DMS153 treated with DMSO at 0.1 percent for 48 hours (cell line): ENCODE data around the gene SMIM33.
"Not testable (repeated sequence)": the region's sequence is repeated elsewhere in the genome, so short reads cannot be mapped to it uniquely, and the experiment has no call there.

Source experiments
- DNase-seq: peaks from one replicate; lab custom pipeline; 2025; ENCODE audit not compliant: unreplicated experiment; lab: John Stamatoyannopoulos, UW

The SMIM33 gene

GRCh38 chr5:139470821-139471300, at the start of gene SMIM33:
TSS of gene SMIM33 (plus strand) at chr5:139471004. CDS start at chr5:139471122, 118 bp downstream.
- no peak for DNase-seq

DNA sequence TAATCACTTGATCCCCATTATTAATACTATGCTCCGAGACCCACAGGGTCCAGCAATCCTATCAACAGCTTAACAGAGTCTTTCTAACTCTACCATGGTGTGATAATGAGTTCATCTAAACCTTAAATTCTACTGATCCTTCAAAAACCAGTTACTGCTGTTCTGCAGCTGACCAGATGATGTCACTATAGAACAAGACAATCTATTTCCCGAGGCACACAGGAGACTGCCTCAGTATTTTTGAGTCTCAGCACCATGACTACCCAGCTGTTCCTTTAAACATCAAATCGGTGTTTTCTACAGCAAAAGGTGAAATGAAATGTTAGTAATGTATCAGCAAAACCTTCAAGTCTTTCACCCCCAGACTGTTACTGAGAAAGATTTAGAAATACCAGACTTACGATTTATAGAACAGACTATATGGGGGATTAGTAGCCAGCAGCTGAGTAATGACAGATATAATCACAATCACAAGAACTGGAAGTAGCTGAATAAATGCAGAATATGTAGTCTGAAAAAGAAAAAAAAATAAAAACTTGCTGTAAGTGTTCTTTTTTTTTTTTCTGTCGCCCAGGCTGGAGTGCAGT, 48.4 kb upstream of the SMIM33 start:
- DNase-seq: peak; percentile 15

DNA sequence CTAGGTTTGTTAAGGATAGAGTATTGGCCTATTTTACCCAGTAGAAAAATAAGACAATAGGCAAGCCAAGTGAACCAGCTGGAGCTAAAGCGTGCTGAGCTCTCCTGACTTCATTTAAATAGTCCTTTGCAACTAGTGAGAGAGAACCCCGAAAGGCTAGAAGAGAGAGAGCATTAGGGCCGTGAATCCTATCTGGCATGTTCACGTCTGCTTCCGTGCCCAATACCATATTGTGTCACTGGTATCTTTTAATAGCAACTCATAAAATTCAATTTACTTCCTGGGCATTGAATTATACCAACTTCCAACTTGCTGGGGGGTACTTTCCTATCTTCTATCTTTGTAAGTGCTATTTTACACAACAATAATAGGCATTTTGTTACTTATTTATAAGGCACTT, 45.3 kb upstream of the SMIM33 start:
- DNase-seq: no peak

GRCh38 chr5:139426203-139426885, 44.5 kb upstream of the SMIM33 start:
- DNase-seq: no peak

DNA sequence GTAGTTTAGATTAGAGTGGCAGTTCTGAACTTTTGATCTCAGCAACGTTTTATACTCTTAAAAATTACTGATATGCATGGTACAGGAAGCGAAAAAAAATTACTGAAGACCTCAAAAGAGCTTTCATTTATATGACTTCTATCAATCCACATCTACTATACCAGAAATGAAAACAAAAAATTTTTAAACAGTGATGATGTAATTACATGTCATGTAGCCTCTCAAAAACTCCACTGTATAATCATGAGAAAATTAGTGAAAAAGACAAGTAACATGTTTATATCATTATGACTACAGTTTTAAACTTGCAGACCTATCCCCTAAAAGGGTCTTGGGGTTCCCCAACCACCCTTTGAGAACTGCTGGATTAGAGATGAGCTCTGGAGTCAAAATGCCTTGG, 40.8 kb upstream of the SMIM33 start:
- DNase-seq: no peak

DNA sequence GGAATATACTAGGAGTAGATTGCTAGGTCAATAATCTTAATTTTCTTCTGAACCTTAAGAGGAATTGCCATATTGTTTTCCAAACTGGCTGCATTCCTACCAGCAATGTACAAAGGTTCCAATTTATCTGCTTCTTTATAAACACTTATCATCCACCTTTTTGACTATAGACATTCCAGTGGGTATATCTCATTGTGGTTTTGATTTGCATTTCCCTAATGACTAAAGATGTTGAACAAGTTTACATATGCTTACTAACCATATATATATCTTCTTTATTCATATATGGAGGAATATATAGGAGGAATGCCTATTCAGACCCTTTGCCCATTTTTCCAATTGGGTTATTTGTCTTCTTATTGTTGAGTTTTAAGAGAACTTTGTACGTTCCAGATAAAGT, 39.1 kb upstream of the SMIM33 start:
- no peak for DNase-seq

- DNase-seq: no peak
These were observed 35.1 kb upstream of the SMIM33 start for GRCh38 chr5:139435676-139436075.

GRCh38 chr5:139438707-139439012, 32.1 kb upstream of the SMIM33 start:
- DNase-seq: no peak

- peak; percentile 51 for DNase-seq
These were observed 31.5 kb upstream of the SMIM33 start, which contains the start of gene DNAJC18 for GRCh38 chr5:139439013-139439903. TSS of gene DNAJC18 (minus strand) at chr5:139439525. CDS start at chr5:139439445, 80 bp downstream.

GRCh38 chr5:139440416-139440815, 30.4 kb upstream of the SMIM33 start:
- DNase-seq: not testable (repeated sequence)

DNA sequence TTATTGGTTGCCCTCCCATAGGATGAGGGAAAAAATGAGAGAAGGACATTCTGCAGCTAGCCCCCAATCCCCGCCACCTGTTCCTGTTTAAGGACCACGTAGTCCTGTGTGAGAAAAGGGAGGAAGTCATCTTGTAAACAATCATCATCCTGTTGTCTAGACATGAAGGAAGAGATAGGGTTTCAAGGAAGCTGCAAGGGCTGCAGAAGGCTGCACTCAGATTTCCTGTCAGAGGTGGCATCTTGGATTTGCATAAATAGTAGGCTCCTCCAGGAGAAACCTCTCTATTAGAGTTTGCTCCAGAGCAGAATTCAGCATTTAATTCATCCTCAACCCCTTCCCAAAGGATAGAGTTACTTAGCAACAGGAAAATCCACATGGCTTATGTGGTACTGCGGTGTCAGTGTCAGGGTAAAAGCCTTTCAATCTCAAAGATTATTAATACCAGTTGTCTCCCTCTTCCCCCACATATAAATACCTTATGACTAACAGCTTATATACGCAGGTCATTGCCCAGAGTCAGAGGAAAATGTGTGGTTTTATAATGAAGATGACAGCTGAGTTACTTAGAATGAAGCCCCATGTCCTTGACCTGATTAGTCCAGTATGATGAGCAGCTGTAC, 26.9 kb upstream of the SMIM33 start:
- no peak for DNase-seq

GRCh38 chr5:139445325-139446170, 25.3 kb upstream of the SMIM33 start:
- no peak for DNase-seq

DNA sequence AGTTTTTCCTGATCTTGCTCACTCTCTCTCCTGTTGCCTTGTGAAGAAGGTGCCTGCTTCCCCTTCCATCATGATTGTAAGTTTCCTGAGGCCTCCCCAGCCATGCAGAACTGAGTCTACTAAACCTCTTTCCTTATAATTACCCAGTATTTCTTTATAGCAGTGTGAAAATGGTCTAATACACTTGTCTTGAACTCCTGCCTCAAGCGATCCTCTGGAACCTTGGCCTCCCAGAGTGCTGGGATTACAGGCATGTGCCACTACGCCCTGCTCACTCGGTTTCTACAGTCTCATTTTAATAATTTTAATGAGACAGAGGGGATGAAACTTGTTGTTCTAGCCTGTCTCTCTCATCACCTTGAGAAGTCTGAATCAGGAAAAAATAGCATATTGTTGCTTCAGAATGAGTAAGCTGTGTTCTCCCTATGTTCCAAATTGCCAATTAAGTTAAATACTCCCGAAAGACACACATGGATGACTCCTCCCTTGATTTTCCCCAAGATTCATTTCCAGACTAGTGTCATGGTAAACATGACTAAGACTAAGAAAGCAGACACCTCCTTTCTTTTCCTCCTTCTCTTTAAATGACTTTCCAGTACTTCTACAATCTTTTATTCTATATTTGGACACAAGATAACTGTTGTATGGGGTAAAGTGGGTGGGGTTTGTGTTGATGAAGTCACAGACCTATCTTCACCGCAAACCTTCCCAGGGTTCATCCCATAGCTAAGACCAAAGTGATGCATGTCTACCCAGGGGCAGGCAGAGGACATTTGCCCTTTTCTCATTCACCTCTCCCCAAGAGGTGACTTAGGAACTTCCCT, 23.6 kb upstream of the SMIM33 start:
- no peak for DNase-seq

GRCh38 chr5:139451176-139451575, 19.6 kb upstream of the SMIM33 start:
- no peak for DNase-seq

- no peak for DNase-seq
These were observed 18.7 kb upstream of the SMIM33 start for GRCh38 chr5:139451878-139452660.

GRCh38 chr5:139453683-139454567, 16.9 kb upstream of the SMIM33 start:
- no peak for DNase-seq

DNA sequence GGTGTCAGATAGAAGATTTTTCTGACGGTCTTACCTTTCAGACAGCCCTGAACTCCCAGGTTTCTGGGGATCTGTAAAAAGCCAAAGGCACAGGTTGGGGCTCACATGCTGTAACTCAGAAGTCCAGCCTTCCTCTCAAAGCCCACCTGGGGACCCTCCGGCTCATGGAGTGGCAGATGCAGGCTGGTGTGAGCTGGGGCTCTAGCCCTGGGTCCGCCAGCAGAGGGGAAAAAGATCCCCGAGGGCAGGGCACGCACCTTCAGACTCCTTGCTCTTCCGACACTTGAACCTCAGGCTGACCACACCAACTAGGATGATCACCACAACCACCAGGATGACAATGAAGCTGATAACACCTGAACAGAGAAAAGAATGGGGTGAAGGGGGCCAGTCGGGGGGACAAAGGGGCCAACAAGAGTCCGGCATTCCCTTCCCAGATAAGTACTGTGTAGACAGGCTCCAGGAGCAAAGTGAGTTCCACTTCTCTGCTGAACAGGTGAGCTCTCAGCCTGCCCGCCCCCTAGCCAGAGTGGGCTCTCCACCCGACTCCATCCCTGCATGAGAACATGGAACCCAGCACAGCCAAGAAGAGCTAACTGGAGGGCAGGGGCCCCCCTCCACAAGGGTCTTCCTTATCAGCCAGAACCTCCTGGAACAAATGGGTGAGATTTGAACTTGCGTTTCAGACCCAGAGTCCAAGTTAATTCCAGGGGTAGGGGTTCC, 16.1 kb upstream of the SMIM33 start:
- DNase-seq: no peak
